Measurements from ENCODE around the gene IMP4. TPM values are rescaled to one million over a fixed set of nuclear protein-coding genes. Genes with fewer than 3 reads are reported as not detected.
A peak's percentile ranks its signal among the peaks of the same experiment; 100 is the strongest.

IMP4 gene
- total RNA-seq, 2 donors from 2014 or later = 67.4 to 166 TPM

DNA sequence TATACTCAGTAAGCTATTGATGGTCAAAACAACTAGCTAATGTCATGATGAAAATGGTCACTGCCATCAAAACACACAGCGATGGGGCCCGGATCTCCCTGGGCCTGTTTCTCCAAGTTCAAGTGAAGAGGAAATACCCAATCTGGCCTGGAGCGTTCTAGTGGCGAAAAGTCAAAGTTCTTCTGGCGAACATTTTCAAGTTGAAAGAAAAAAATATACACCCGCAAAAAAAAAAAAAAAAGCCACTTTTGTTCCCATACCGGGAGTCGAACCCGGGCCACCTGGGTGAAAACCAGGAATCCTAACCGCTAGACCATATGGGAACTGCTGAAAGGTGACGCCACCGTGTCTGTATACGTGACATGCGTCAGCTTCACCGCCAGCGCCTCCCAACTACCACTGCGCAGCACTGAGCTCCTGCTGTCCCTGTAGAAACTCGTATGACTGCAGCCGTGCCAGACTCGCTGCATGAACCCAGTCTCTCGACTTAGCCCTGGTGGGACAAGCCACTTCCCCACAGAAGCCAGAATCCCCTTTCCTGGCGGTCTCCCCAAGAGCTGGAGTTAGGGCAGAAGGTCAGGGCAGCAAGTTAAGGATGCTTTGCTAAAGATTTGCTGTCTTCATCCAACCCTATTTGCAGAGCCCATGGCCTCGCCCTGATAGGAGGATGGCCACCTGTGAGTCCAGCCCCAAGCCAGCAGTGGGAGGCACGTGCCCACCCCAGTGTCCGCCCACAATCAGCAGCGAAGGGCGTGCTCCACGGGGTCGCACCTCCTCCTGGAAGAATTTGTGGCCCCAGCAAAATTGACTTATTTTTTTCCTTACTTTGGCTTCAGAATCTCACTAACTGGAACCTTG is 5.6 kb upstream of the IMP4 start:
- ATAC-seq (ENCODE audit: insufficient number of reproducible peaks, low FRiP score, low read depth) = peak; percentile 49
- Histone ChIP-seq H3K9me3 (no peaks in the 10 kb centered on the region), H3K4me3 (peak overlapping the region; percentile 22), H3K4me1 (ENCODE audit: control insufficient read depth in 1 of 2, low read depth in 2 of 2) (peaks cover 0 to 6% of the 10 kb centered on the region in 2 donors), H3K27ac (no peak overlapping the region), H3K27me3 (replicated peaks; ENCODE audit: insufficient read depth) (no peaks in the 10 kb centered on the region), H3K36me3 (peaks cover 9% of the 10 kb centered on the region)
- TF ChIP-seq, protein P1, sequence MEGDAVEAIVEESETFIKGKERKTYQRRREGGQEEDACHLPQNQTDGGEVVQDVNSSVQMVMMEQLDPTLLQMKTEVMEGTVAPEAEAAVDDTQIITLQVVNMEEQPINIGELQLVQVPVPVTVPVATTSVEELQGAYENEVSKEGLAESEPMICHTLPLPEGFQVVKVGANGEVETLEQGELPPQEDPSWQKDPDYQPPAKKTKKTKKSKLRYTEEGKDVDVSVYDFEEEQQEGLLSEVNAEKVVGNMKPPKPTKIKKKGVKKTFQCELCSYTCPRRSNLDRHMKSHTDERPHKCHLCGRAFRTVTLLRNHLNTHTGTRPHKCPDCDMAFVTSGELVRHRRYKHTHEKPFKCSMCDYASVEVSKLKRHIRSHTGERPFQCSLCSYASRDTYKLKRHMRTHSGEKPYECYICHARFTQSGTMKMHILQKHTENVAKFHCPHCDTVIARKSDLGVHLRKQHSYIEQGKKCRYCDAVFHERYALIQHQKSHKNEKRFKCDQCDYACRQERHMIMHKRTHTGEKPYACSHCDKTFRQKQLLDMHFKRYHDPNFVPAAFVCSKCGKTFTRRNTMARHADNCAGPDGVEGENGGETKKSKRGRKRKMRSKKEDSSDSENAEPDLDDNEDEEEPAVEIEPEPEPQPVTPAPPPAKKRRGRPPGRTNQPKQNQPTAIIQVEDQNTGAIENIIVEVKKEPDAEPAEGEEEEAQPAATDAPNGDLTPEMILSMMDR (IDR thresholded peaks at IDR 0.05) = no peak
- no peak for DNase-seq (ENCODE audit: low spot score)

DNA sequence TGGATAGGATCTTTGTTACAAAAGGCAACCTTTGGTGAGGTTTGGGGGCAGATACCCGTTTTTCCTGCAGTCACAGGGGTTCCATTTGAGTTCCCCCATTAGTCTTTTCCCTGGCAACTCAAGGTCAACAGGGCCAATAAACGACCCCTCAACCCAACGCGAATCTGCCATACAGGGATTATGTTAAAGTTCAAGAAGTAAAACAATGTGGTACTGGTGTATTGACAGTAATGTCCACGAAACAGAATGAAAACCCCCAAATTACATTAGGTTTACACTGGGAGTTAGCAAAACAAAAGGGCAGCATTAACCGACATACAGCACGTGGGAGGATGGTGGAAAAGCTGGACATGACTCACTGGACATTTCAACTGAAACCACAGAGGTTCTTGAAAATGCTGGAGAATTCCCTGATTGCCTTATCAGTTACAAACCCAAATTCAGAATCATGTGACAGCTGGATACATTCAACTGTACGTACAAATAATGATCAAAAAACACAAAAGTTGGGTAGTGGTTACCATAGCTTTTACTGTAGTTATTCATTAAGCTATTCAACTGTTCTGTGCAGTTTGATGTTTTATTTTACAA is 4.9 kb upstream of the IMP4 start:
- H3K36me3 ChIP-seq = peaks cover 9% of the 10 kb centered on the region
- DNase-seq (ENCODE audit: low spot score) (no peak), ATAC-seq (ENCODE audit: insufficient number of reproducible peaks, low FRiP score, low read depth) (no peak)
- no peak overlapping the region for H3K27ac ChIP-seq
- TF ChIP-seq, protein P1 (IDR thresholded peaks at IDR 0.05) = no peak
- no peaks in the 10 kb centered on the region for H3K9me3 ChIP-seq
- H3K27me3 ChIP-seq (replicated peaks; ENCODE audit: insufficient read depth) = no peaks in the 10 kb centered on the region
- peaks cover 0 to 6% of the 10 kb centered on the region in 2 donors for H3K4me1 ChIP-seq (ENCODE audit: control insufficient read depth in 1 of 2, low read depth in 2 of 2)
- H3K4me3 ChIP-seq = peak overlapping the region; percentile 22

DNA sequence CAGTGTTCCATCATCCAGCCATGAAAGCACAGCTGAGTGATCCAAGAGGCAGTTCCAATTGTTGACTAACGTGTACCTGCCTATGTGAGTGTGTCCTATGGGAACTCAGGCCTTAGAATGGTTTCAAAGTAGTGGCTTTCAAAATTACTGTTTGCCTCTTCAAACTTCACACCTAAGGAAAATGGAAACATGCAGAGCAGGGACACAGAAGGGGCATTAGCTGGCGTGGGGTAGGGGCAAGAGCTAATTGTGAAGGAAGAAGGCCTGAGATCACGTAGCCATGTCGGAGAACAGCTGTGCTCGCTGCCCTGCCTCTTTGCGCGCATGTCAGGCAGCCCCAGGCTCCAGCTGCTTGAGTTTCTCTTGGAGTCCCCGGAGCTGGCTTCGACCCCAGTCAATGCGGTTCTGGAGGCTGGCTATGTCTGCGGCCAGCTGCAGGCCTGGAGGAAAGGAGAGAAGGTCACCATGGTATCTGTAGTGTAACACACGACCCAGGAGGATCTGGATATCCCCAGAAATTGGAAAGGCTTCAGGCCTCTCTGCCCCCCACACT is 3.8 kb upstream of the IMP4 start:
- no peak overlapping the region for H3K27ac ChIP-seq
- no peaks in the 10 kb centered on the region for H3K9me3 ChIP-seq
- TF ChIP-seq, protein P1 (IDR thresholded peaks at IDR 0.05) = no peak
- no peak for DNase-seq (ENCODE audit: low spot score)
- H3K4me3 ChIP-seq = no peak overlapping the region
- ATAC-seq (ENCODE audit: insufficient number of reproducible peaks, low FRiP score, low read depth) = no peak
- H3K4me1 ChIP-seq (ENCODE audit: control insufficient read depth in 1 of 2, low read depth in 2 of 2) = peaks cover 5 to 13% of the 10 kb centered on the region in 2 donors
- H3K27me3 ChIP-seq (replicated peaks; ENCODE audit: insufficient read depth) = no peaks in the 10 kb centered on the region
- peaks cover 9% of the 10 kb centered on the region for H3K36me3 ChIP-seq

DNA sequence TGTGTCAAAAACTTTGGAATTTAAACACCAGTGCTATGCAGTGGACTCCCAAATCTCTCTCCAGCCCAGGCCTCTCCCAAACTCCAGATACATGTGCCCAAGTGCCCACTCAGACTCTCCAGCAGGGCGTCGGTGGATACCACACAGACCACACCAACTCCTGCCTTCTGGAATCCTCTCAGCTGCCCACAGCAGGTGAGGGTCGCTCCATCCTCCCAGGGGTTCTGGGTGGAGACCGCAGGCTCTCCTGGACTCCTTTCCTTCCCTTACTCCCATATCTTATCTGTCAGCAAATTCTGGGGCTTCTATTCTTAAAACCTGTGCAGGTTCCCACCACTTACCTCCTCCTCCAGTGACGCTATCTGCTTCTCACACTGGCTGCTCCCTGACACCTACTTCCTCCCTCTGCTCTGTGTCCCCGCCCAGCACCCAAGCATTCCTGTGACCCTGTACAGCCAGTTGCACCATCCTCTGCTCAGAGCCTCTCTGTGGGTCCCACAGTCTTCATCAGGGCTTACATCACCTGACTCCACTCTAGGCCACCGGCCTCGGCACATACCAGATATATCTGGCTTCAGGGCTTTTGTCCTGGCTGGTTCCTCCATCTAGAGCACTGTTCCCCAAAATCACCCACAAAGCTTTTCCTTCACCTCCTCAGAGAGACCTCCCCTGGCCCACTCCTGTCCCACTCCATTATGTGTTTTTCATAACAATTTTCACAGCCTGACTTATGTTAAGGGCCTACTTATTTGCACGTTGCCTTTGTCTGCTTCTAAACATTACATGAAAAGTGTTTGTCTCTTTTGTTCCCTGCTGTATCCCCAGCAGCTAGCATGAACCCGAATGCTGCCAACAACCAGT is 2.6 kb upstream of the IMP4 start:
- H3K27me3 ChIP-seq (replicated peaks; ENCODE audit: insufficient read depth) = no peaks in the 10 kb centered on the region
- peaks cover 15% of the 10 kb centered on the region for H3K36me3 ChIP-seq
- H3K27ac ChIP-seq = no peak overlapping the region
- TF ChIP-seq, protein P1 (IDR thresholded peaks at IDR 0.05) = no peak
- H3K4me3 ChIP-seq = no peak overlapping the region
- no peak for DNase-seq (ENCODE audit: low spot score)
- peaks cover 7 to 16% of the 10 kb centered on the region in 2 donors for H3K4me1 ChIP-seq (ENCODE audit: control insufficient read depth in 1 of 2, low read depth in 2 of 2)
- H3K9me3 ChIP-seq = no peaks in the 10 kb centered on the region
- no peak for ATAC-seq (ENCODE audit: insufficient number of reproducible peaks, low FRiP score, low read depth)

Data from thoracic aorta (tissue), 2 donors.